ENCODE results near the gene VPS9D1.
A peak's percentile ranks its signal among the peaks of the same experiment; 100 is the strongest.

The VPS9D1 gene

DNA sequence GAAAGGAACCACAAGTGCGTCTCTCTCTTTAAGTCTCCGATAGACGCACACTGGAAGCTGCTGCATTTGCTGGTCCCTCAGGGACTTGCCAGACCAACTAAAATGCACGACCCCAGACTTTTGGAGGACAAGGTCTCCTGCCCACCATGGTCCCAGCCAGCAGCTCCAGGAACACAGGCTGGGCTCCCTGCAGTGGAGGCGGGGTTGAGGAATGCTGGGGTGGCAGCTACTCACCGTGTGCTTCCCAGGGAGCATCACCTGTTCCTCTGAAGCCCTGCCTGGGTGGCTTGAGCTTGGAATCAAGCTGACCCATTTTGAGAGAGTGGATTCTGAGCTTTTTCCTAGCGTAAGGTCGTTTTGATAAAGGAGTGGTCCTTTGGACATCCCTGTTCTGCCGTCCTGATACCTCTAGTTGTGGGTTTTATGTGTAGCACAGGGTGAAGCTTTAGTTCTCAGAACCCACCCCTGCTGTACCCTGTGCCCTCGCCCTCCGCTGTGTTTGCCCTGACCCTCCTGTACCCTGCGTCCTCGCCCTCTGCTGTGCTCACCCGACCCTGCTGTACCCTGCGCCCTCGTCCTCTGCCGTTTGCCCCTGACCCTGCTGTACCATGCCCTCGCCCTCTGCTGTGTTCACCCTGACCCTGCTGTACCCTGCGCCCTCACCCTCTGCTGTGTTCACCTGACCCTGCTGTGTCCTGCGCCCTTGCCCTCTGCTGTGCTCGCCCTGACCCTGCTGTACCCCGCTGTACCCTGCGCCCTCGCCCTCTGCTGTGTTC lies 11.6 kb upstream of the VPS9D1 start:
- no peak overlapping the region for H3K4me2 ChIP-seq (ENCODE audit: low read length)
- H3K27me3 ChIP-seq (ENCODE audit: control insufficient read depth, insufficient read depth, low read length): no peaks in the 10 kb centered on the region
- H3K4me1 ChIP-seq (ENCODE audit: control insufficient read depth, insufficient read depth, low read length): no peaks in the 10 kb centered on the region
- H3K4me3 ChIP-seq (ENCODE audit: low read length): no peak overlapping the region
- peaks cover 75% of the 10 kb centered on the region for H3K36me3 ChIP-seq (ENCODE audit: insufficient read depth, low read length)
- no peak overlapping the region for H3K9ac ChIP-seq (ENCODE audit: low read depth, low read length)
- H3K9me3 ChIP-seq (replicated peaks; ENCODE audit: low read length): no peaks in the 10 kb centered on the region

DNA sequence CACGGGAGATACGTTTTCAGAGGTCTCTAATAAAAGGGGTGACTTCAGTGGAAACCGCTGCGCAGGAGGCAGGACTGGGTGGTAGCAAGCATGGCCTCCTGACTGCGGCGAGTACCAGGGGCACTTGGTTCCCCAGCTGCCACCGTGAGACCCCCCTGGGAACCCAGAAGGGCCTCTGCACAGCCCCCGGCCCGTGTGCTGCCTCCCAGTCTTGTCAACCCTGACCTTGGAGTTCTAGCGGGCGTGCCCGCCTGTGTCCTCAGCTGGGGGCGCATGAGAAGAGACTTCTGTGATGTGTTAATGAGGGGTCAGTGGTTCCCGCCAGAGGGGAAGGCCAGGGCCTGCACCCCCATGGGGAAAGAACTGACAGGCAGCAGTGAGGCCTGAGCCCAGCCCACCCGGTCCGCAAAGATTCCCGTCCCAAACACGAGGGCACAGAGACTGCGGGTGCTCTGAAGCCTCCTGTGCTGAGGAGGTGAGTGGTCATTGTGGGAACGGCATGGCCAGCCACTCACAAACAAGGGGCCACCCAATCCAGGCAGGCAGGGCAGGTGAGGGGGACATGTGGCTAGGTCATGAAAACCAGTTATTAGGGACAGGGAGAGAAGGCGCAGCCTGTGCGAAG lies 10.0 kb upstream of the VPS9D1 start:
- H3K9me3 ChIP-seq (replicated peaks; ENCODE audit: low read length): no peaks in the 10 kb centered on the region
- H3K4me2 ChIP-seq (ENCODE audit: low read length): no peak overlapping the region
- H3K36me3 ChIP-seq (ENCODE audit: insufficient read depth, low read length): peaks cover 74% of the 10 kb centered on the region
- no peak overlapping the region for H3K4me3 ChIP-seq (ENCODE audit: low read length)
- no peaks in the 10 kb centered on the region for H3K27me3 ChIP-seq (ENCODE audit: control insufficient read depth, insufficient read depth, low read length)
- no peaks in the 10 kb centered on the region for H3K4me1 ChIP-seq (ENCODE audit: control insufficient read depth, insufficient read depth, low read length)
- H3K9ac ChIP-seq (ENCODE audit: low read depth, low read length): no peak overlapping the region

DNA sequence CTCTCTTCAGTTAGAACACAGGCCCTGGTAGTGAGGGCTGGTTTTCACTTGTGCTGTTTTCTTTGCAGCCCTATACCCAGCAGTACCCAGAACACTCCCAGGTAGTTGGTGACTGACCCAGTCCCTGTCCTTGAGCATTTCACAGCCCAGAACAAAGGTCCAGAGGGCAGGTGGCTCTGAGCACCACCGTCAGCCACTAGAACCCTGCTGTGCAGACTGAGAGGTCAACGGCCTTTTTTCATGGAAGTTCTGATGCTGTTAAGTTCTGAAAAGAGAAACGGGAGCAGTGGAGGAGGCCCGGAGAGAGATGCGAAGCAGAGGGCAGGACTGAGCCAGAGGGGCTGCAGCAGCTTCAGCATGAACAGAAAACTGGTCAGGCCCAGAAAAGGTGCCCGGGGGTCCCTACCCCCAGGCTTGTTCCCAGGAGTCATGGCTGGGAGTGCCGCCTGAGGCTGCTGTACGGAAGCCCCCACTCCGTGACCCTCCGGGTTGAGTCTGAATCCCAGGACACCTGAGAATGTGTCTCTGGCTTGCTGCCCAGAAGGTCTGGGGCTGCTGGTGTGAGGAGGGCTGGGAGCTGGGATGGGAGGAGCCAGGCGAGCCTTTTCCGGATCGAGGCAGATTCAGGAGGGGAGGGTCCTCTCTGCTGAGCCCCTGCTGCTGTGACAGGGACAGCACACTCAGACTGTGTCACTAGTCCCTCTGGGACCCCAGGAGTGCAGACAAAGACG lies 9.3 kb upstream of the VPS9D1 start:
- peaks cover 67% of the 10 kb centered on the region for H3K36me3 ChIP-seq (ENCODE audit: insufficient read depth, low read length)
- no peaks in the 10 kb centered on the region for H3K27me3 ChIP-seq (ENCODE audit: control insufficient read depth, insufficient read depth, low read length)
- H3K9ac ChIP-seq (ENCODE audit: low read depth, low read length): no peak overlapping the region
- no peaks in the 10 kb centered on the region for H3K4me1 ChIP-seq (ENCODE audit: control insufficient read depth, insufficient read depth, low read length)
- H3K4me2 ChIP-seq (ENCODE audit: low read length): no peak overlapping the region
- no peaks in the 10 kb centered on the region for H3K9me3 ChIP-seq (replicated peaks; ENCODE audit: low read length)
- no peak overlapping the region for H3K4me3 ChIP-seq (ENCODE audit: low read length)

DNA sequence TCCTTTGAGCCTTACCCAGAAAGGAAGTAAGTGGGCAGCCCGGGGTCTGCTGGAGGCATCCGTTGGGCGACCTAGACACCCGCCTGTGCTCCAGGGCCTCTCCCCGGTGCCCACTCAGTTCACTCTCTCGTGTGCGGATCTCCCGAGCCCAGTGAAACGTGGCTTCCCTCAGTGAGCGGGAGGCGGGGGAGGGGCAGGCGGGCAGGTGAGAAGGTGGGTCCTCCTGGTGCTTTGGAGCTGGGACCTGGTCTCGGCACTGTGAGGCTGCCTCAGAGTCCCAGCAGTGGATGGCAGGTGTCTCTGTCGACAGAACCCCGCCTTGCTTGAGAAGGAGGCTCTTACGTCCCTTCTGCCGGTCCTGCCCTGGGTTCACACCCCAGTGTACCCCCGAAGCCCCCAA lies 8.6 kb upstream of the VPS9D1 start:
- H3K27me3 ChIP-seq (ENCODE audit: control insufficient read depth, insufficient read depth, low read length): no peaks in the 10 kb centered on the region
- no peak overlapping the region for H3K4me2 ChIP-seq (ENCODE audit: low read length)
- H3K4me3 ChIP-seq (ENCODE audit: low read length): no peak overlapping the region
- H3K4me1 ChIP-seq (ENCODE audit: control insufficient read depth, insufficient read depth, low read length): peaks cover under 1% of the 10 kb centered on the region
- H3K9me3 ChIP-seq (replicated peaks; ENCODE audit: low read length): no peaks in the 10 kb centered on the region
- H3K36me3 ChIP-seq (ENCODE audit: insufficient read depth, low read length): peaks cover 67% of the 10 kb centered on the region
- H3K9ac ChIP-seq (ENCODE audit: low read depth, low read length): no peak overlapping the region

DNA sequence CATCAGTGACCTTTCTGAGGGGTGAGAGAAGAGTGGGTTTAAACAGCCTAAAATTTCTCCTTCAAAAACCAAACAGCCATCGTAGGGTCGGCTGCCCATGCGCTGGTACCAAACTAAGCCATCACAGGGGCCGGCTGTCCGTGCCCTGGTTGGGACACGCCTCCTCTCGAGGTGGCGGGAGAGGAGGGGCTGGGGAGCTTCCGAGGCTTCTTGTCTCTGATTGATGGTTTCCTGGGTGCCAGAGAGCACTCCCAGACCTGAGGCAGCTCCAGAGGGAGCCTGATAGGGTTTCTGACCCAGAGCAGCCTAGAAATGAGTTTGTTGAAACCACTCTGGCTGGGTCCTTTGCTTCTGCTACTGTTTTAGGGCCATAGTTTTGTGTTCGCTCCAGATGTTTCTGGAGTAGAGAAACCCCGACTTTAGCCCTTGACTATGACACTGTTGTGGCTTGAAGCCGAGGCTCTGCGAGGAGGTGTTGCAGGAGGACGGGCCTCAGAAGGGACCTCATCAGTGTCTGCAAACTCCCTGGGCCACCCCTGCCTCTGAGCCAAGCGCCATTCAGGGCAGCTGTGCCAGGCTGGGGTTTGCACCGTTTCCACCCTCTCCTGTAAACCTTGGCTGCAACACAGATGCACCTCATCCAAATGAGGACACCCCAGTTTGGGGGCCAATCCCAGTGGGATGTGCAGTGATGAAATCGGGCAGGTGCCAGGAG lies 6.9 kb upstream of the VPS9D1 start:
- H3K9me3 ChIP-seq (replicated peaks; ENCODE audit: low read length): no peaks in the 10 kb centered on the region
- H3K36me3 ChIP-seq (ENCODE audit: insufficient read depth, low read length): peaks cover 70% of the 10 kb centered on the region
- no peak overlapping the region for H3K4me3 ChIP-seq (ENCODE audit: low read length)
- H3K4me1 ChIP-seq (ENCODE audit: control insufficient read depth, insufficient read depth, low read length): peaks cover 17% of the 10 kb centered on the region
- no peak overlapping the region for H3K9ac ChIP-seq (ENCODE audit: low read depth, low read length)
- H3K27me3 ChIP-seq (ENCODE audit: control insufficient read depth, insufficient read depth, low read length): no peaks in the 10 kb centered on the region
- H3K4me2 ChIP-seq (ENCODE audit: low read length): no peak overlapping the region

DNA sequence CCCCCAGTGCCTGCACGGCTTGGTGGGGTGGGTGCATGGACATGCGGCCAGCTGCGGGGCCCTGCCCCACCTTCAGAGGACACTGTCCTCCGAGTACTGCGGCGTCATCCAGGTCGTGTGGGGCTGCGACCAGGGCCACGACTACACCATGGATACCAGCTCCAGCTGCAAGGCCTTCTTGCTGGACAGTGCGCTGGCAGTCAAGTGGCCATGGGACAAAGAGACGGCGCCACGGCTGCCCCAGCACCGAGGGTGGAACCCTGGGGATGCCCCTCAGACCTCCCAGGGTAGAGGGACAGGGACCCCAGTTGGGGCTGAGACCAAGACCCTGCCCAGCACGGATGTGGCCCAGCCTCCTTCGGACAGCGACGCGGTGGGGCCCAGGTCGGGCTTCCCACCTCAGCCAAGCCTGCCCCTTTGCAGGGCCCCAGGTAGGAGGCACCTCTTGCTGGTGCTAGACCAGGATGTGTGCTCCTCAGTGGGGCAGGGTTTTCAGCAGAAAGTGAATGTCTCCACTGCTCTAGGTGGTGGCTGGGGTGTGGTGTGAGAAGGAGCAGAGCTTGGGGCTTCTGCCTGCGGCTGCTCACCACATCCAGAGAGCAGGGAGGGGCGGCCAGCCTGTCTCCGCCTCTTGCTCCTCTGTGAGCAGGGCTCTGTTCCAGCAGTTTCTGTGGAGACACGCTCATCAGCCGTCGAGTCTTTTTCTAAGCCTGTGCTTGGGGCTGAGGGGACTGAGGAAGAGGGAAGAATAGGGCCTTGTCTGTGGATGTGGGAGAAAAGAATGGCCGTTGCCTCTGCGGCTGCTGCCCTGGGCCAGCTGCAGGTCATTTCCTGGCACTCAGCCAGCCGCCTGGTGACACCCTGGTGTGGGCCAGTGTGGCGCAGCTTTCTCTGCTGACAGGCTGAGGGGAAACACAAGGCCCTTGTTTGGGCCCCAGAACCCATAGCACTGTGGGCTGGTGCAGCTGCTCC lies 2.9 kb upstream of the VPS9D1 start:
- Histone ChIP-seq H3K27me3 (ENCODE audit: control insufficient read depth, insufficient read depth, low read length) (no peaks in the 10 kb centered on the region), H3K4me2 (ENCODE audit: low read length) (peak overlapping the region; percentile 79), H3K9ac (ENCODE audit: low read depth, low read length) (no peak overlapping the region), H3K9me3 (replicated peaks; ENCODE audit: low read length) (no peaks in the 10 kb centered on the region), H3K4me3 (ENCODE audit: low read length) (peak overlapping the region; percentile 84), H3K36me3 (ENCODE audit: insufficient read depth, low read length) (peaks cover 37% of the 10 kb centered on the region), H3K4me1 (ENCODE audit: control insufficient read depth, insufficient read depth, low read length) (peaks cover 35% of the 10 kb centered on the region)

DNA sequence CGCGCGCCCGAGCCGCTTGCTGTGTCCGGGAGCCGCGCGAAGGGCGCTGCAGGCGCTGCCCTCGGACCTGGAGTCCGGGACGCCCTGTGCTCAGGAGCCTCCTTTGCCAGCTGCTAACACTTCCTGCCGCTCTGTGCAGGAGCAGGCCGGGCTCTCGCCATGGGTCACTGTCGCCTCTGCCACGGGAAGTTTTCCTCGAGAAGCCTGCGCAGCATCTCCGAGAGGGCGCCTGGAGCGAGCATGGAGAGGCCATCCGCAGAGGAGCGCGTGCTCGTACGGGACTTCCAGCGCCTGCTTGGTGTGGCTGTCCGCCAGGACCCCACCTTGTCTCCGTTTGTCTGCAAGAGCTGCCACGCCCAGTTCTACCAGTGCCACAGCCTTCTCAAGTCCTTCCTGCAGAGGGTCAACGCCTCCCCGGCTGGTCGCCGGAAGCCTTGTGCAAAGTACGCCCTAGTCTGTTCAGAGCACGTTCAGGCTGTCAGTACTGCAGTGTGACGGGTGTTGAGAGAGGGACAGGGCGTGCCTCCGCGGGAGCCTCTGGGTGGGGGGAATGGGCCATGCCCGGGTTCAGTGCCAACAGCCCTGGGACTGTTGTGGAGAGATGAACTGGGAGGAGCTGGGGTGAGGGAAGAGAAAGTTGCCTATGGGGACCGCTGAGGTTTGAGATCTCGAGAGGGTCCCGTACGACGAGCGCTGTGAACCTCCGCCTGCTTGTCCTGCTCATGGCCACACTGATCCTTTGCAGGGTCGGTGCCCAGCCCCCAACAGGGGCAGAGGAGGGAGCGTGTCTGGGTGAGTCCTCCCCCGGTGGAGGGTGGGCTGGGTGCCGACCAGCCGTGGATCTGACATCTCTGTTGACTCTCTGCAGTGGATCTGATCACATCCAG lies 1.9 kb upstream of the VPS9D1 start:
- Histone ChIP-seq H3K36me3 (ENCODE audit: insufficient read depth, low read length) (peaks cover 32% of the 10 kb centered on the region), H3K4me1 (ENCODE audit: control insufficient read depth, insufficient read depth, low read length) (peaks cover 42% of the 10 kb centered on the region), H3K27me3 (ENCODE audit: control insufficient read depth, insufficient read depth, low read length) (no peaks in the 10 kb centered on the region), H3K9ac (ENCODE audit: low read depth, low read length) (peak overlapping the region; percentile 91), H3K4me3 (ENCODE audit: low read length) (peak overlapping the region; percentile 84), H3K9me3 (replicated peaks; ENCODE audit: low read length) (no peaks in the 10 kb centered on the region), H3K4me2 (ENCODE audit: low read length) (peak overlapping the region; percentile 79)

DNA sequence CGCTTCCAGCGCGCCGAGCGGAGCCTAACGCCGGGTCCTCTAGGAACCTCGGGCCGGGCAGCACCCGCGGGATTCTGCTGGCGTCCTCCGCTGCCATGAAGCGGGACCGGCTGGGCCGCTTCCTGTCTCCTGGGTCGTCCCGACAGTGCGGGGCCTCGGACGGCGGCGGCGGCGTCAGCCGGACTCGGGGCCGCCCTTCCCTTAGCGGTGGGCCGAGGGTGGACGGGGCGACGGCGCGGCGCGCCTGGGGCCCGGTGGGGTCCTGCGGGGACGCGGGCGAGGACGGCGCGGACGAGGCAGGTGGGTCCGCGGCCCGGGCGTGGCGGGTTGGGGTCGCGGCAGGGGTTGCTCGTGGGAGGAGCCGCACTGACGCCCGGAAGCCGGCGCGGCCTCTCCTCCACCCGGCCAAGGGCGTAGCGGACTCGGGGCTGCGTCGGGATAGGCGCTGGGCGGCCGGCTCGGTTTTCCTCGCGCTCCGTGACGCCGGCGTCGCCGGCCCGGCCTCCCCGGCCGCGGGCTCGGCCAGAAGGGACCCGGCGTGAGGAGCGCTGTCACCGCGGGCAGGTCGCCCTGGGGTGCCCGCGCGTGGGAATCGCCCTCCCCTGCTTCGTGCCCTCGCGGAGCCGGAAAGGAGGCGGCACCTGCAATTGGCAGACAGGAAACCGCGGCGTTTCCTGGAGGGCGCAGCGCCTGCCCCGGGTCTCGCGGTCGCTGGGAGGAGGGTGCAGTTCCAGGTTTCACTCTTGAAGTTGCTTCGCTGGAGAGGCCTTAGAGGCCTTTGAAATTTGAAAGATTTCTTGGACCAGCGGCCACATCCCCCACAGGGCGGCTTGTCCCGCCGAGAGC lies 1.1 kb upstream of the VPS9D1 start:
- Histone ChIP-seq H3K9ac (ENCODE audit: low read depth, low read length) (peak overlapping the region; percentile 91), H3K4me2 (ENCODE audit: low read length) (peak overlapping the region; percentile 79), H3K4me3 (ENCODE audit: low read length) (peak overlapping the region; percentile 84), H3K27me3 (ENCODE audit: control insufficient read depth, insufficient read depth, low read length) (no peaks in the 10 kb centered on the region), H3K36me3 (ENCODE audit: insufficient read depth, low read length) (peaks cover 24% of the 10 kb centered on the region), H3K9me3 (replicated peaks; ENCODE audit: low read length) (no peaks in the 10 kb centered on the region), H3K4me1 (ENCODE audit: control insufficient read depth, insufficient read depth, low read length) (peaks cover 42% of the 10 kb centered on the region)

DNA sequence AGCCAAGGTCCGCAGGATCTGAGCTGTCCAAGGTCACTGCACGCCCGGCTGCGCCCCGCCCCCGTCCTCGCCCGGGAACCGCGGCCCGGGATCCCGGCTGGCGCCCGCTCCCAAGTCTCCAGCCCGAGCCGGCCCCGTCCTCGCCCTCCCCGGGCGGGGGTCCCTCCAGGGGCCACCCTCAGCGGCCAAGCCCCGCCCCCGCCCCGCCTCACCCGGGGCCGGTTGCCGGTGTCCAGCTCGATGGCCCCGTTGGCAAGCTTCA lies 216 bp downstream of the VPS9D1 start:
- Histone ChIP-seq H3K36me3 (ENCODE audit: insufficient read depth, low read length) (peaks cover 26% of the 10 kb centered on the region), H3K9me3 (replicated peaks; ENCODE audit: low read length) (no peaks in the 10 kb centered on the region), H3K4me2 (ENCODE audit: low read length) (peak overlapping the region; percentile 79), H3K9ac (ENCODE audit: low read depth, low read length) (peak overlapping the region; percentile 91), H3K4me3 (ENCODE audit: low read length) (peak overlapping the region; percentile 84), H3K4me1 (ENCODE audit: control insufficient read depth, insufficient read depth, low read length) (peaks cover 42% of the 10 kb centered on the region), H3K27me3 (ENCODE audit: control insufficient read depth, insufficient read depth, low read length) (no peaks in the 10 kb centered on the region)

Data from skeletal muscle satellite cell (primary cell).